Esophagus muscularis mucosa (tissue), 4 donors: ENCODE results near the gene USE1. TPM values are rescaled to one million over a fixed set of nuclear protein-coding genes. Genes with fewer than 3 reads are reported as not detected.

ENCODE experiments used
- DNase-seq: peaks from one replicate; pipeline ENCODE4 v3.0.0-alpha.2; 2017; ENCODE audit errors: extremely low spot score
- H3K27ac ChIP-seq, 4 donors: fragments of 200-600 bp; sonication (generic); replicated peaks in 1 of 4; 1 replicate in 3 of 4; 2 replicates in 1 of 4; pipeline ENCODE4 v1.5.1; 2016 to 2019; ENCODE audit warnings: mild to moderate bottlenecking in 1 of 4
- H3K27me3 ChIP-seq, 4 donors: fragments of 200-600 bp; sonication (generic); one replicate each; pipeline versions ENCODE4 v1.5.1 to v1.6.0; 2016 to 2019
- H3K36me3 ChIP-seq, 4 donors: fragments of 200-600 bp; sonication (generic); one replicate each; pipeline ENCODE4 v1.5.1; 2016 to 2019
- H3K4me1 ChIP-seq, 4 donors: fragments of 200-600 bp; sonication (generic); one replicate each; pipeline ENCODE4 v1.5.1; 2016 to 2019
- H3K4me3 ChIP-seq, 4 donors: fragments of 200-600 bp; sonication (generic); 1 replicate in 2 of 4; 2 replicates in 2 of 4; pipeline ENCODE4 v1.5.1; 2016 to 2019; ENCODE audit warnings: mild to moderate bottlenecking in 4 of 4, moderate library complexity in 1 of 4
- H3K9me3 ChIP-seq, 4 donors: fragments of 200-600 bp; sonication (generic); 1 replicate in 3 of 4; 2 replicates in 1 of 4; pipeline ENCODE4 v1.5.1; 2016 to 2019
- CTCF ChIP-seq, 3 experiments: fragments of 200-600 bp in 2 of 3; fragments of 450-650 bp in 1 of 3; sonication (generic) in 2 of 3; IDR thresholded peaks; one replicate each; pipeline ENCODE4 v1.5.1; 2017 to 2019; ENCODE audit warnings: antibody characterized with exemption in 3 of 3, mild to moderate bottlenecking in 2 of 3, moderate library complexity in 1 of 3
- EP300 ChIP-seq: sonication (generic); formaldehyde crosslinking; IDR thresholded peaks from one replicate; pipeline ENCODE4 v1.6.1; 2017; ENCODE audit warnings: antibody characterized with exemption
- POLR2A ChIP-seq: fragments of 450-650 bp; IDR thresholded peaks from one replicate; pipeline ENCODE4 v1.6.1; 2017; ENCODE audit warnings: antibody characterized with exemption, moderate library complexity, mild to moderate bottlenecking, low read depth
- POLR2AphosphoS5 ChIP-seq, 2 donors: sonication (generic); formaldehyde crosslinking; IDR thresholded peaks; one replicate each; pipeline ENCODE4 v1.6.1; 2017; ENCODE audit warnings: antibody characterized with exemption in 2 of 2
- WGBS: methylation state at CpG from one replicate; pipeline ENCODE4 v1.1.5; 2018; 5-methylcytosine and 5-hydroxymethylcytosine counted together
- intact Hi-C: fragments of 100-400 bp; cut with DNase I; formaldehyde crosslinking; loops from one replicate; pipeline ENCODE4 v1.15.1; 2023
- total RNA-seq, 4 donors: library from RNA; depleted of rRNA; stranded (reverse); fragments of >200 nt; gene quantifications; one replicate each; pipeline versions ENCODE4 v1.1.0 to v1.2.1, GENCODE V29; 2016

USE1 gene
- total RNA-seq, 4 donors from 2014 or later, result 20.7 to 26.2 (median 21.3) TPM

- intact Hi-C loops, result no loop called here
- 79% methylated on average over 18 of the region's 18 CpGs for WGBS
- DNase-seq, result no peak
- Histone ChIP-seq H3K4me1 (peaks cover 32 to 62% (median 45%) of the 10 kb centered on the region in 4 donors), H3K4me3 (peak overlapping the region in 1 of 4 donors; percentile 61), H3K27ac (peak overlapping the region; percentile 77 to 87 (median 78)), H3K36me3 (peaks cover 11 to 58% (median 52%) of the 10 kb centered on the region in 4 donors), H3K27me3 (no peaks in the 10 kb centered on the region), H3K9me3 (no peaks in the 10 kb centered on the region)
- TF ChIP-seq POLR2AphosphoS5 (IDR thresholded peaks at IDR 0.05), result no peak
- no peak for TF ChIP-seq CTCF (IDR thresholded peaks at IDR 0.05)
- TF ChIP-seq POLR2A, result no peak
- no peak for TF ChIP-seq EP300
These were observed 21.8 kb downstream of the USE1 start for GRCh38 chr19:17236811-17237543.

- intact Hi-C loops, result no loop called here
- H3K36me3 ChIP-seq, result peaks cover 4 to 48% (median 41%) of the 10 kb centered on the region in 4 donors
- 90% methylated on average over 13 of the region's 13 CpGs for WGBS
- H3K4me3 ChIP-seq, result no peak overlapping the region
- no peak overlapping the region for H3K27ac ChIP-seq
- no peak for DNase-seq
- TF ChIP-seq CTCF (IDR thresholded peaks at IDR 0.05), result no peak
- TF ChIP-seq POLR2A, result no peak
- TF ChIP-seq EP300, result no peak
- TF ChIP-seq POLR2AphosphoS5 (IDR thresholded peaks at IDR 0.05), result no peak
- peaks cover 42 to 72% (median 56%) of the 10 kb centered on the region in 4 donors for H3K4me1 ChIP-seq
- no peaks in the 10 kb centered on the region for H3K9me3 ChIP-seq
- no peaks in the 10 kb centered on the region for H3K27me3 ChIP-seq
These were observed 22.9 kb downstream of the USE1 start for GRCh38 chr19:17237747-17238706.

GRCh38 chr19:17240062-17240752, 25.1 kb downstream of the USE1 start:
- TF ChIP-seq POLR2AphosphoS5 (IDR thresholded peaks at IDR 0.05) (no peak), CTCF (IDR thresholded peaks at IDR 0.05) (no peak)
- Histone ChIP-seq H3K27ac (peak overlapping the region in 2 of 4 donors; percentile 16 to 45), H3K9me3 (no peaks in the 10 kb centered on the region), H3K27me3 (no peaks in the 10 kb centered on the region), H3K4me1 (peaks cover 39 to 78% (median 58%) of the 10 kb centered on the region in 4 donors), H3K36me3 (peaks cover 4 to 36% (median 31%) of the 10 kb centered on the region in 4 donors), H3K4me3 (no peak overlapping the region)
- 72% methylated on average over 20 of the region's 24 CpGs for WGBS
- intact Hi-C loops, result no loop called here
- DNase-seq, result no peak

GRCh38 chr19:17240826-17241399, 25.8 kb downstream of the USE1 start:
- TF ChIP-seq POLR2AphosphoS5 (IDR thresholded peaks at IDR 0.05) (no peak), CTCF (IDR thresholded peaks at IDR 0.05) (no peak), EP300 (no peak), POLR2A (no peak)
- WGBS, result 97% methylated on average over 6 of the region's 6 CpGs
- Histone ChIP-seq H3K4me3 (no peak overlapping the region), H3K27ac (peak overlapping the region; percentile 82 to 90 (median 87)), H3K36me3 (peaks cover 4 to 36% (median 31%) of the 10 kb centered on the region in 4 donors), H3K27me3 (no peaks in the 10 kb centered on the region), H3K9me3 (no peaks in the 10 kb centered on the region), H3K4me1 (peaks cover 36 to 71% (median 51%) of the 10 kb centered on the region in 4 donors)
- DNase-seq, result no peak
- intact Hi-C loops, result no loop called here
